Activated CD4-positive, CD25-positive, alpha-beta regulatory T cell treated with anti-CD3 and anti-CD28 coated beads, Interleukin-2, amount 50 U/mL, for 24 hours (primary cell): Measurements from ENCODE around the gene DOC2B.
A peak's percentile ranks its signal among the peaks of the same experiment; 100 is the strongest.
"Not testable (repeated sequence)": the region's sequence is repeated elsewhere in the genome, so short reads cannot be mapped to it uniquely, and the experiment has no call there.

Experiments used
- ATAC-seq, 2 donors: fragments of 150-1000 bp; cut with Tn5 transposase; one replicate each; pipeline ENCODE4 v1.10.0; 2021; ENCODE audit warnings: mild to moderate bottlenecking in 1 of 2, moderate library complexity in 1 of 2

The DOC2B gene

DNA sequence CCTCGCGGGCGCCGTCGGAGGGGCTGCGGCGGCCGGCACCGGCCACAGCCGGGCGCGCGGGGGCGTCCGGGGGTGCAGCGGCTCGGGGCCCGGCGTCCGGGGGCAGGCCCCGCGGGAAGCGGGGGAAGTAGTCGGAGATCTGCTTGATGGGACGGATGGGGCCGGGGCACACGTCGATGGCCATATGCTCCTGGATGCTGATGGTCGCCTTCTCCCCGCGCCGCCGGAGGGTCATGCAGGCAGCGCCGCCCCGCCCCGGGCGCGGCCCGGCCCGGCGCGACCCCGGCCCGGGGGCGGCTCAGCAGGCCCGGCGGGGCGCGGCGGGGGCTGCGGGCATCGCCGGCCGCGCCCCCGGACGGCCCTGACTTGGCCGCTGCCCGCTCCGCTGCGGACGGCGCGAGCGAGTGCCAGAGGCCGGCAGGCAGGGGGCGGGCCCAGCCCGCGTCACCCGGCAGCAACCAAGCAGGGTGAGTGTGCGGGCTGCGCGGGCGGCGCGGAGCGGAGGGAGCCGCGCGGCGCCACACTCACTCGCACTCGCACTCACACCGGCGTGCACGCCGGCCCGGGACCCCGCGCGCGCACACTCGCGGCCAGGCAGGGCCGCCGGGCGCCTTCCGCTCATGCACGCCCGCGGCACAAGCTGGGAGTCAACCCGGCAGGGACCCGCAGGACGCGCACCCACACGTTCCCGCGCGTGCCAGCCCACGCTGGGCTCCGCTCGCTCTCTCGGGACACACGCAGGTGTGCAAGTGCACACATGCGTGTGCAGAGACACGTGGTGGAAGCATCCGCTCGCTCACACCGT lies at the start of gene DOC2B:
Gene DOC2B (minus strand): TSS at position 406 of the 805 bp plus-strand sequence. CDS start 171 bp downstream, at position 235.
- peak; percentile 63 to 74 for ATAC-seq

DNA sequence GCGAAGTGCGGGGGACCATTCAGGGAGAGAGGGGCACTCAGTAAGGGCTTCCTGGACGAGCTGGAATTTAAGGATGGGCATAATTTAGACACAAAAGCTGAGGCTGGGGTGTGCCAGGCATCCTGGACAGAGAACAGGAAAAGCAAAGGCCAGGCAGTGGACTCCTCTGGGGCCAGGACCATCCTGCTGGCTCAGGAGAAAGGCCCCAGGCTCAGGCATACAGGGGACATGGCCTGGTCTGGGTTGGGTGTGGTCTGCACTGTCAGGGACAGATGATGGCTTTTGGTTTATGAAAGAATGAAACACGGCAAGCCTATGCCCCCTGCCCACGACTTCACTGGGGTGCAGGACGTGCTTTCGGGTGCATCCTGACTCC lies 48.9 kb upstream of the DOC2B start:
- no peak for ATAC-seq

DNA sequence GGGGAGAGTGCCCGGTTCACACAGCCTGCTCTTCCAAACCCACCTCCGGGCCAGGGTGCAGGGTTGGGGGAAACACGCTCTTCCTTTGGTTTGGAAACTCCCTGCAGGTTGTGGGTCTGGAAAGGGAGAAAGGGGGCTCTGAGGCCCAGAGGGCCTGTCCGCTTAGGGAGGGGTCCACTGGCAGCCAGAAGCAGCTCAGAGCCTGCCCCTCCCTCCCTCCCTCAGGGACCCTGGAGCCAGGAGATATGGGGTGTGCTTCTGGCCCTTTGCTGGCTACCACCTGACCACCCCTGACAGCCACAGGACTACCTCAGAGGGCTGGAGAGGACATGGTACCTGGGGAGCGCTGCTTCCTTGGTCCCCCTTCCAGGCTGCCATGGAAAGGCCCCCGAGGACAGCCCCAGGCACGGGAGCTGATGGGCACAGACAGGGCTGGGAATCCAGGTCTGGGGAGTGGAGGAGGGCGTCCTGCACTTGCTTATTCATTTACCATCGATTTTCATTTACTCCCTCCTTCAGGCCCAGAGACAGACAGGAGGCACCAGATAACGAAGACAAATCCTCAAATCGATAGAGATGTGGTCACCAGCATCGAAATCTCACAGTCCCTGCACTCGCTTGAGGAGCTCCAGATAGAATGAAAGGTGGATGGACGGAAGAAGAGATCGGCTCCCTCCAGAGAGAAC lies 48.4 kb upstream of the DOC2B start:
- ATAC-seq = no peak

DNA sequence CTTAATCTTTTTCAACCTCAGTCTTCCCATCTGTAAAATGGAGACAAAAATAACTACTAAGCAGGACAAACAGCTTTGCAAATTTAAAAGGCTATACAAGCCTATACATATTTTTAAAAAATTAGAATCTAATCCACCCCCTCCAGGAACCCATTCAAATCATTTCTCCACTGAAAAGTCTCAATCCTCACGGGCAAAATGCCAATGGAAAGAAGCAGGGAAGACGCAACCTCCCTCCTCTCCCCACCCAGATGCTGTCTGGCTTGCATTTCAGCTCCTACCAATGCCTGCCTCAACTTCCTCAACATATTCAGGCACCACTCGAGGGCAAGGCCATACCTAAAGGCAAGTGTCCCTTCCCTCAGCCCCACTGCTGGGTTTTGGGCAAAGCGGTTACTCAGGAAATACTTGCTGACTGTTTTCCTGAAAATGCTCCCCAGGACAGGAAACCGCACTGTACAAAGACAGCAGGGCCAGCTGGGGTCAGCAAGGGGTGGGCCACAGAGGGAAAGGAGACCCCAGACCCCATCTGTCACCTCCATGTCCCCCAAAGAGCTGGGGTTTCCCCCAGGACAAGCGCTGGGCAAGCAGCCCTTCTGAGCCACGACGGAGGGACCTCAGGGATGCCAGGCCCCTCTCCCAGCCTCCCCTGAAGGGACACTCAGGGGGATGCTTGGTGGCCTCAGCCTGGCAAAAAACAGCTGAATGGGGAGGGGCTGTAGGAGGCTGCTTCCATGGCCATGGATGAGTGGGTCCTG lies 47.7 kb upstream of the DOC2B start:
- ATAC-seq = no peak

DNA sequence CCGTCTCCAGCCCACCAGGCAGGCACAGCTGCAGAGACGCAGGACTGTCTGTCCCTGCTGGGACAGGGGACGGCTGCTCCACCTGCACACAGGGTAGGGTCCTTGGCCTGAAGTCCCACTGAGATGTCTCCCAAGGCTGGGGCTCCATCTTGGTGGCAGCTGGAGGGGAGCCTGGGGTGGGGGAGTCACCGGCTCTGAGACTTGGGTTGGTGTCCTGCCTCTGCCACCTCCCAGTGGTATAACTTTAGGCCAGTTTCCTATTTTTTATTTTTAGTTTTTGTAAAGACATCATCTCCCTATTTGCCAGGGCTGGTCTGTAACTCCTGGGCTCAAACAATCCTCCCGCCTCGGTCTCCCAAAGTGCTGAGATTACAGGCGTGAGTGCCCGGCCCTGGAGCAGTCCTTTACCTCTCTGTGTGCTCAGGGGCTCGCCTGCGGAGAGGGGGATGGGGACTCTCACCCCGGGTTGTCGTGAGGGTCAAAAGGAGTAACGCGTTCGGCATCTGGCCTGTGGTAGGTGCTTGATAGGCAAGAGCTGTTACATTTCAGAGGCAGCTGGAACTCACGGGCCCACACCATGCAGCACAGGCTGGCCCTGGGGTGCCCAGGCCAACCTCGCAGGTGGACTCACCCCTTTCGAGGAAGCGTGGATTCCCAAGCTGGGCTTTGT lies 46.6 kb upstream of the DOC2B start:
- no peak for ATAC-seq

DNA sequence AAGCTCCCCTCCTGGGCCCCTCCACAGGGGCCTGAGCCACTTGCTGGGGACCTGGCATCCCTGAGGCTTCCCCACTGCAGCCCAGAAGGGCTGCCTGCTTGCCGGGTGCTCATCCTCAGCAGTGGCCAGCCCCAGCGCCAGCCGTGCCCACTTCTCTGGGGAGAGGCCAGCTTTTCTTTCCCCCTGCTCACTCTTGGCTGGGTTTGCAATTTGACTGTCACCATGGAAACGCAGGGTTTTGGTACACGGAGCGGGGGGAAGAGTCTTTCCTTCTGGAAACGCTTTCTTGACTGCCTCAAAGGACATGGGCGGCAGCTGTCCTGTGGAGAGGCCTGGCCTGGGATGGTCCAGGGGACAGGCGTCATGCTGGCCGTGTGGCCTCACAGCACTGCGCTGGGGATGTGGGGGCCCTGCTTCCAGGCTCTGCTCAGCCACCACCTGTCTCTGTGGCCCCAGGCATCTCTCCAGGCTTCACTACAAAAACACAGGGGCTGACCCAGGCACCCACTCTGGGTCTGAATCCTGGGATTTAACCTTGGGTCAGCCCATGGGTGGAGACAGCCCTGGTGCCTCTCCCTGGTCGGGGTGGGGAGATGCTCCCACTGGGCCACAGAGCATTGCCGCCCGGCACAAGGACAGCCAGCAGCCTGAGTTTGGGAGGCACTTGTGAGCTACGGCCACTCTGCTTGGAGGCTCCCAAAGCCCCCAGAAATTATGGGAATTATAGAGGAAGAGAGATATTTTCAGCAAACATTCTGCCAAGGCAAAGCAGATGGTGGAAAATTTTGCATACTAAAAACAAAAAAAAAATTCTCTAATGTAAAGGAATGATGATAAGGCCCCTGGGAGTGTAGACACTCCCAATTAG lies 45.9 kb upstream of the DOC2B start:
- no peak for ATAC-seq

DNA sequence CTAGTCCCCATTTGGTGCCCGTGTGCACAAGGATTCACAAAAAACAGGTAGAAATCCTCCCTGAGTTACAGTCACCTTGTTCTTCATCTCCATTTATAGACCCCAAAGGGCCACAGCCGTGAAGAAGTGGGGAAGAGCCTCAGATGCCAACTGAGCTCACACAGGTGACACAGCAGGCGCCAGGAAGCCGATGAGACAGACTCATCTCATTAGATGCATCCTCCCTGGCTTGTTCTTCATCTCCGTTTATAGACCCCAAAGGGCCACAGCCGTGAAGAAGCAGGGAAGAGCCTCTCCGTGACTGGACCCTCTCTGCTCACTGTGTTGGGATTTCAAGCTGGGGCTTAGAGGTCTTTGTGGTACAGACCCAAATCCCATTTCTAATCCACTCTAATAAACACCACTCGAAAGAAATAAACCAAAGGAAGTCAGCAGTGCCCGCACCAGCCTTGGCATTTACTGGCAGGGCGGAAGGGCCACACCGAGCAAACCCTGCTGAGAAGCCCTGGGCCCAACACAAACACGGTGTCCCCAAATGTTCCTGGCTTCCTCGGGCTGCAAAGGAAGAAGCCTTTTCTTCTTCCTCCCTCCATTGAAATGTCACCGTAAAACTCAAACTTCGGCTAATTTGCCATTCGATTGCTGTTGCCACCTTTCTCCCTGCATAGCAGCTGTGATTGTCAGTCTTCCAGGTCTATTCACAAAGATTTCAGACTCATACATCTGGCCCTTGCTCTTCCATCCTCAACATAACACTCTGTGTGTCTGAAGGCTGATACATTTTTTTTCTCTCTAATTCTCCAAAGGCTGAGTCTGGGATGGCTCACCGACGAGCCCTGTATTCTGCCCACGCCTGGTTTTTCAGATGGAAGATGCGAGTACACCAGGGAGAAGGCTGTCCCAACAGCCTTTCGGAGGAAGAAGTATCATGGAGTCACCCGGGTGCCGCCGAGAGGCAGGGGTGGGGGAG lies 44.9 kb upstream of the DOC2B start:
- no peak for ATAC-seq

DNA sequence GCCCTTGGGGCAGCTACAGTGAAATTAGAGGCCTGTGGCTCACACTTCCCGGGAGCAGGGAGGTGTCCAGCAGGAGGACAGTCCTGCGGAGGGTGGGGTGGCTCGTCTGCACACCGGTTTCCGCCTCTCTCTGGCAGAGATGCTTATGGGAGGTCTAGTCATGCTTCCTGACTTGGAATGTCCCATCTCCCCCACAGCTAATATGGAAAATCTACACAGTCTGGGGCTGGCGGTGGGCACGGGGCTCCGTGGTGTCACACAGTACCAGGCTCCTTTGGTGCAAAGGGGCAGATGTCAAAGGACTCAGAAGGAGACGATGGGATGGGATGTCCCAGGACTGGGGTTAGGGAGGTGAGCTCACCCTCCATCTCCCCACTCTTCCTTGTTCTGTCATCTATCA lies 44.1 kb upstream of the DOC2B start:
- ATAC-seq = no peak

DNA sequence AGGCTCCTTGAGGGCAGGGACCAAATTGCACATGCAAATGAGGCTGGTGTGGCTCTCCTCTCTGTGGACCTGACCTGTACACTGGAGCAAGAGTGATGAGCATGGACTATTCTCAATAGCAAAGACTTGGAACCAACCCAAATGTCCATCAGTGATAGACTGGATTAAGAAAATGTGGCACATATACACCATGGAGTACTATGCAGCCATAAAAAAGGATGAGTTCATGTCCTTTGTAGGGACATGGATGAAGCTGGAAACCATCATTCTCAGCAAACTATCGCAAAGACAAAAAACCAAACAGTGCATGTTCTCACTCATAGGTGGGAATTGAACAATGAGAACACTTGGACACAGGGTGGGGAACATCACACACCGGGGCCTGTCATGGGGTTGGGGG lies 43.1 kb upstream of the DOC2B start:
- ATAC-seq = not testable (repeated sequence)

DNA sequence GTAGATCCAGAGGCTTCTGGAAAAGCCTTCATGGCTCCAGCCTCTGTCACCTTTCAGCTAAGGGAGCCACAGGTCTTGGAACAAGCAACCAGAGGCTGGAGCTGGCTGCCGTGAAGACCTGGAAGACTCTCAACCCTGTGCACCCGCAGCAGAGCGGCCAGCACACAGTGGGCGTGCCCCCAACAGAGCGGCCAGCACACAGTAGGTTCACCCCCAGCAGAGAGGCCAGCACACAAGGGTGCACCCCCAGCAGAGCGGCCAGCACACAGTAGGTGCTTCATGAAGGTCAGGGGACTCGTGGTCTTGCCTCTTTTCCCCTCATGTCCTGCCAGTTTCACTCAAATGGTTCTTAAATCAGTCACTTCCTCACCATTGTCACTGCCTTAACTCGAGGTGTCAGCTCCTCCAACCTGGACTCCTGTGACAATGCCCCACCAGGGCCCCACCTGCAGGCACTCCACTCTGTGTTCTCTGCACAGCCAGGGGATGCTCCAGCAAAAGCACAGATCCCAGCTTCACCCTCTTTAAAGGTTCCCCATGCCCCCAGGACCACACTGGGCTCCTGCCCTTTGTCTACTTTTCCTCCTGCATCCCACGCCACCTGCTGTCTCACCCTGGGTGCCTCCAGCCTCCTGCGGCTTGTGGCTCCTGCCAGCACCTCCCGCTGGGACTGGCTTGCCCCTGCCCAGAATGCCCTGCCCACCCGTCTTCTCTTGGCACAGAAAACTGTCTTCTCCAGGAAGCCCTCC lies 42.4 kb upstream of the DOC2B start:
- ATAC-seq = no peak

DNA sequence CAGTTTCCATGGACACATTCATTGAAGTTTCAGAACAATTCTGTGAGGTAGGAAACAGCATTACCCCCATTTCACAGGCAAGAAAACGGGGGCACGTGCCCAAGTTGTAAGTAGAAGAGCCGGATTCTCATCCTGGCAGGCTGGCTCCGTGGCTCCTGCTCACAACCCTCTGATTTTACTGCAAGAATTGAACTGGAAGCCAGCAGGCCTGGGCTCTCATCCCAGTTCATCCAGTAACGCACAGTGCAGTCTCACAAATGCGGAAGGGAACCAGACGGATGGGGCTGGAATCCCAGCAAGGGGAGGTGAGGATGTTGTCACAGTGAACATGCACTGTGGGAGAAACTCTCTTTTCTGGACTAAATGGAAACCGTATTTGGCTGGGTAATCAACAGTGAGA lies 40.7 kb upstream of the DOC2B start:
- no peak for ATAC-seq

DNA sequence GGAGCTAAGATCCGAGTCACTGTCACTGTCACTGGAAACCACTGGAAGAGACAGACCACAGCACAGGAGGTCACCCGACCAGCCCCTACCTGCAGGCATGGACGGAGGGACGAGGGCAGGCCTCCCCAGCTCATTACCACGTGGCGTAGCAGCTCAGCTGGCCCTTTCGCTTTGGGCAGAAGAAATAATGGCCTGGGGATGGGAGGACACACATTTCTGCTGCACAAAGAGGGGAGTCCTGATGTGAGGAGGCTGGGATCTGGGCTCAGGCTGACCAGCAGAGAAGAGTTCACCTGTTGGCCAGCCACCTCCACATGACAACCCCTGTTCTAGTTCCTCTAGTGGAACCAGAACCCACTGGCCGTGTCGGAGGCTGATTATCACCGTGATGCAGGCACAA lies 38.2 kb upstream of the DOC2B start:
- ATAC-seq = no peak

DNA sequence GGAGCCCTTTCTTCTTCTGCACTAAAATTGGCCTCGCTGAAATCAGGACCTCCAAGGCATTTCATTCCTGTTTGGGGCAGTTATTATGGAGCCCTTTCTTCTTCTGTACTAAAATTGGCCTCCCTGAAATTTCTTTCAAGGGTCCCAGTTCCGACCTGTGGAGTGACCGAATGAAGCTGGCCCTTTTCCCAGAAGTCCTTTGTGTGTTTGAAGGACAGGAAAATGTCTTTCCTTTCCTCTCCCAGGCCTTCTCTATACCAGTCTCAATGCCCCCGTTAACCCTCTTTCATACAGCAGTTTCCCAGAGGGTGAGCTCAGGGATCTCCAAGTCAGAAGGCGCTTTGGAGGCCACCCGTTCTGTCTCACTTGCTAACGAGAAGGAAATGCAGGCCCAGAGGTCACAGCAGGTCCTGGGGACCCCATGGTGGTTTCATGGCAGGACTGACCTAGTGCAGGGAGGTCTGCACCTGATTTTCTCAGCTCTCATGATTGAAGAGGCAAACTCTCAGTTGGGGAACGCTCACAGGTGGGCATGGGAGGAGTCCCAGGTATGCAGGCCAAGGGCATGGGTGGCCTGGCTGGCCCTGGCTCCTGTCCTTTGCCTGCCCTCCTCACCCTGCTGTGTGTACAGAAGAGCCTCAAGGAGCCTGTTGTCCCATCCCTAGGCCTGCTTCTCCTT lies 37.1 kb upstream of the DOC2B start:
- no peak for ATAC-seq

DNA sequence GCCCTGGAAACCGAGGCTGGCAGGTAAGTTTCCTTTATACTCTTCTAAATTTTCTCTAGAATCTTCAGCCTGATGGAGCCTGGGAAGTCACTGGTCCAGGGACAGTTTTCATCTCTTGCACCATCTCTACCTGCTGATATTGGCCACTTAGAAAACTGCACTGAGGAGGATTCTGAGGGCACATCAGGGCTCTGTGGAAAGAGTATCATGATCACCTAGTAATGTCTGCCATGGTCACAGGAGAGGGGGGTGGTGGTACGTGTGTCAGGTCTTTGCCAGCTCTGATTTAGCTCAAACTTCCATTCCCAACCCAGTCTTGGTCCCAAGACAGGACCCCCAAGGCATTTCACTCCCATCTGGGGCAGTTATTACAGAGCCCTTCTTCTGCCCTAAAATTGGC lies 35.2 kb upstream of the DOC2B start:
- no peak for ATAC-seq

DNA sequence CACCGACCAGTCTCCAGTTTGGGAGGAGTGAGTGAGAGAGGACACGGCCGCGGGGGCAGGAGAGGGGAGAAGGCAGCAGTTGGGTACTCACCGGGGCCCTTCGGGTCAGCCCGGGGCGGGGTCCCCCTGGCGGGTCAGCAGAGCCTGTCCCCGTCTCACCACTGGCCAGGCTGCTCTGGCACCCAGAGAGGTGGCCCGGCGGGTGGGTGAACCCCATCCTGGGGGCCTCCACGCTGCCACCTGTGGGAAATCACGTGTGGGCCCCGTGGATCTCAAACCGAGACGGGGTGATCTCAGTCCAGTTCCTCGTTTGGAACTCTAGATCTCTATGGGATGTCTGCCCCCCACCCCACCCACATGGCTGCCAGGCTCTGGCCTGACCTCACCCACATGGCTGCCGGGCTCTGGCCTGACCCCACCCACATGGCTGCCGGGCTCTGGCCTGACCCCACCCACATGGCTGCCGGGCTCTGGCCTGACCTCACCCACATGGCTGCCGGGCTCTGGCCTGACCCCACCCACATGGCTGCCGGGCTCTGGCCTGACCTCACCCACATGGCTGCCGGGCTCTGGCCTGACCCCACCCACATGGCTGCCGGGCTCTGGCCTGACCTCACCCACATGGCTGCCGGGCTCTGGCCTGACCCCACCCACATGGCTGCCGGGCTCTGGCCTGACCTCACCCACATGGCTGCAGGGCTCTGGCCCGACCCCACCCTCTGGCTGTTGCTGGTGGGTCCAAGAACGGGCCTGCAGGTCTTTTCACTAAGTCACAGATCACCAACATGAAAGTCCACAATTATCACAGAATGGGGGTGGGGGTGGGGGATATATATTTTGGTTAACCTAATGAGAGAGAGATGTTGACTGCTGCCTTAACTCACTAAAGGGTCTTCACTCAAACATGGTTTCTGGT lies 34.4 kb upstream of the DOC2B start:
- not testable (repeated sequence) for ATAC-seq

DNA sequence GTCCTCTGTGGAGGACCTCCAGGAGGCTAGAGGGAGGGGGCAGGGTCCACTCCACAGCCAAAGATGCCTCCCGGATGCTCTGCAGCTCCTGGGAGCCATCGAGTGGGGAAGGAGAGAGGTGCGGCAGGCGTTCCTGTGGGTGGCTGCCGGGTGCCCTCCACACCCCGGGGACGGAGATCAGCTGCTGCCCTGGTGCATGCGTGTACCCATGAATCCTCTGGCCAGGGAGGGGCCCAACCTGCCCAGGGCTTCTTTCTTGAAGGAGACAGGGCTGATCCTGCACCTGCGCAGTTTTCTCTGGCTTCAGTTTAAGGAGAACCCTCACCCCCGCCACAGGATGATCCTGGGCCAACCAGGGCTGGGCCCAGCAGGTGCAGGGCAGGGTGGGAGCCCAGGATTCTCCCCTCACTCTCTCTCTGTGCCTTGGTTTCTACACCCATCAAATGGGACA lies 33.5 kb upstream of the DOC2B start:
- ATAC-seq = no peak

DNA sequence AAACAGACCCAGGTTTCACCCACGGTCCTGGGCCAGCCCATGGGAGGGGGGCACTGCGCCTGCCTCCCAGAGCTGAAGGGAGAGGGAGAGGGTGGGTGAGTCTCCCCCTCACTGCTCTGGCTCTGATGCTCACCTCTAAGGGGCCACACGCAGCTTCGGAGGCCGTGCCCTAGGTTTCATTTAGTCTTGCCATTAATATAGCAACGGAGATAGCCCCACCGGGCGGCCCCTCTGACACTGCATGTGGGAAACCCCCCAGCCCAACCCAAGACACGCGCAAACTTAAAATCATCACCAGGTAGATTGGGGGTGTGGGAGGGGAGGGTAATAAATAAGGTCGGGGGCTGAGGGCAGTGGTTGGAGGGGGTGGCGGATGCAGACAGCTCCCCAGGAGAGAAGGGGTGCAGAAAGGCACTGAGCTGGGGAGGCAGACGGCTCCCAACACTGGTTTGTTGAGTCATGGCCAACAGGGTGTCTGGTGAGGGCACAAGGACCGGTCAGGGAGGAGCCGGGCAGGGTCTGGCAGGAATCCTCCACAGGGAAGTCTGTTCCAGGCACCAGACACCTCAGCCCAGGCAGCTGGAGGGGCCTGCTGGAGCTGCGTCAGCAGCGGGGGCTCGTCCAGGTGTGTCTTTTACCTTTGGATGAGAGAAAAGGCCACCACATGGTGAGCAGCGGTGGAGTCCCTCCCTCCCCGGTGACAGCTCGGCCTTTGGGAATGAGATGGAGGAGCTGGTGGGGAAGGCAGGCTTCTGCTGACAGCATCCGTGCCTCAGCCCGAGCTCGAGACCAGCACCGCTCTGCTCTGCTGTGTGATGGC lies 32.0 kb upstream of the DOC2B start:
- ATAC-seq = no peak
